ENCODE results near the gene NPEPL1.

The NPEPL1 gene

DNA sequence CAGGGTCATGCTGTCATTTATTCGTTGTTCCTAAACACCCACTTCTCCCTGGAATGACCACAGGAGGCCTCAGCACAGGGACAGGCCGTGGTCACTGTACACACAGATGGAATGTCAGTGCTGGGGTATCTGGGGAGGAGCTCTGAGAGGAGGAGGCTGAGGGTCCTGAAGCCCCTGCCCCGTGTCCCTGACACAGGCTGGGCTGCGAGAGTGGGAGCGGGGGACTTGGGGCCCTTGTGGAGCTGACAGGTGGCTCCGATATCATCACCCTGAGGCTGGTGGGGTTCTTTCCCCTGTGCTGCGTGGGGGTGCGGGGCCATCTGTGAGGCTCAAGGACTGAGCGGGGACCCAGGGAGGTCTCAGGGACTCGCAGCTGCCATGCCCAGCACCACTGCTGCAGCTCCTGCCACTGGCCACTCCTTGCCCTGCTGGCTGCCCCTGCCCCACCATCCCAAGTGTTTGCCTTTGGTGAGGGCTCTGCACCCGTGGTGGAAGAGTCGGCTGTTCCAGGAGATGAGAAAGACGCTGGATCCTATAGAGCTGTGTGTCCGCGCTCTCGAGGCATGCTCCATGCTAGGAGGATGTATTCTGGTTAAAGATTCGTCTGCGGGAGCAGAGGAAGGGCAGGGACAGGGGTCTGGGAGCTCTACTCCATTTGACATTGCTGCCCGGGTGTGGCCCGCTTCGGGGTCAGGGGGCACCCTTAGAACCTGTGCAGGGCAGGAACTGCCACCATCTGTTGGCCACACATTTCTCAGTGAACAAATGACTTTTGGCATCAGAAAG lies 18.9 kb downstream of the NPEPL1 start:
- no peak for DNase-seq (ENCODE audit: low read depth, low spot score)
- H3K27ac ChIP-seq, result no peak overlapping the region

DNA sequence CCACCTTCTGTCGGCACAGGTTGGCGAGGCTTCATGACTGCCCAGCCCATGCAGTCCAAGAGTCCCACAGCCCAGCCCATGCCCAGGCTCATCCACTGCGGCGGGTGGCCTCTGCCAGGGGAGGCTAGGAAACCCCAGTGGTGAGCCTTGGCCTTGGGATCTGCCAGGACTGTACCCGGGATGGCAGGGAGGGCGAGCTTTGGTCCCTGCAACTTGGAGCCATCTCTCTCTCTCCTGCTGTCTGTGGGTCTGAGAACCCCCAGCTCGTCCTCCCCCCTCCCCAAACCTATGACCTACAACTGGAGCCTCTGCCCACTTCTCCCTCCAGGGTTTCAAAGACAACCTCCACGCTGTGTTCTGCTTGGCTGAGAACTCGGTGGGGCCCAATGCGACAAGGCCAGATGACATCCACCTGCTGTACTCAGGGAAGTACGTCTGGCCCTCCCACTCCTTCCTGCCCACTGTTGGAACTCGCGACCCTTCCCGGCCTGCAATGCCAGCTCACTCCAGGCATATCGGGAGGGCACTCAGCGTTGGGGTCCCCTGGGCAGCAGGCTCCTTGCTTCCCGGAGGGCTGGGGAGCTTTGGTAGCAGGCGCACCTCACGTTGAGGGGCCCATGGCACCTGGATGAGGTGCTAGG lies 19.7 kb downstream of the NPEPL1 start:
- no peak overlapping the region for H3K27ac ChIP-seq
- DNase-seq (ENCODE audit: low read depth, low spot score), result no peak

GRCh38 chr20:58712806-58713731 lies 20.5 kb downstream of the NPEPL1 start:
- no peak overlapping the region for H3K27ac ChIP-seq
- no peak for DNase-seq (ENCODE audit: low read depth, low spot score)

GRCh38 chr20:58713801-58714339 lies 21.3 kb downstream of the NPEPL1 start:
- DNase-seq (ENCODE audit: low read depth, low spot score), result no peak
- no peak overlapping the region for H3K27ac ChIP-seq

- DNase-seq (ENCODE audit: low read depth, low spot score), result no peak
- H3K27ac ChIP-seq, result no peak overlapping the region
Observed at GRCh38 chr20:58714340-58714922, 21.8 kb downstream of the NPEPL1 start.

- no peak for DNase-seq (ENCODE audit: low read depth, low spot score)
- H3K27ac ChIP-seq, result no peak overlapping the region
Observed at GRCh38 chr20:58714923-58715351, 22.3 kb downstream of the NPEPL1 start.

DNA sequence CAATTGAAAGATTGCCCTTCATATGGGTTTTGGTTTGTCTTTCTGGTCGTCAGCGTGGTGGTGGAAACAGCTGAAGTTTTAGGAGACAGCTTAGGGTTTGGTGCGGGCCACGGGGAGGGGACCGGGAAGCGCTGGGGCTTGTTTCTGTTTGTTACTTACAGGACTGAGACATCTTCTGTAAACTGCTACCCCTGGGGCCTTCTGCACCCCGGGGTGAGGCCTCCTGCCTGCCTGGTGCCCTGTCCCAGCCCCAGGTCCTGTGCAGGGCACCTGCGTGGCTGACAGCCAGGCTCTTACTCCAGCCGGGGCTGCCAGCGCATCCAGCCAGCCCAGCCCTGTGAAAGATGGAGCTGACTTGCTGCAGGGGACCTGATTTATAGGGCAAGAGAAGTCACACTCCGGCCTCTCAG lies 22.8 kb downstream of the NPEPL1 start:
- DNase-seq (ENCODE audit: low read depth, low spot score), result no peak
- no peak overlapping the region for H3K27ac ChIP-seq

DNA sequence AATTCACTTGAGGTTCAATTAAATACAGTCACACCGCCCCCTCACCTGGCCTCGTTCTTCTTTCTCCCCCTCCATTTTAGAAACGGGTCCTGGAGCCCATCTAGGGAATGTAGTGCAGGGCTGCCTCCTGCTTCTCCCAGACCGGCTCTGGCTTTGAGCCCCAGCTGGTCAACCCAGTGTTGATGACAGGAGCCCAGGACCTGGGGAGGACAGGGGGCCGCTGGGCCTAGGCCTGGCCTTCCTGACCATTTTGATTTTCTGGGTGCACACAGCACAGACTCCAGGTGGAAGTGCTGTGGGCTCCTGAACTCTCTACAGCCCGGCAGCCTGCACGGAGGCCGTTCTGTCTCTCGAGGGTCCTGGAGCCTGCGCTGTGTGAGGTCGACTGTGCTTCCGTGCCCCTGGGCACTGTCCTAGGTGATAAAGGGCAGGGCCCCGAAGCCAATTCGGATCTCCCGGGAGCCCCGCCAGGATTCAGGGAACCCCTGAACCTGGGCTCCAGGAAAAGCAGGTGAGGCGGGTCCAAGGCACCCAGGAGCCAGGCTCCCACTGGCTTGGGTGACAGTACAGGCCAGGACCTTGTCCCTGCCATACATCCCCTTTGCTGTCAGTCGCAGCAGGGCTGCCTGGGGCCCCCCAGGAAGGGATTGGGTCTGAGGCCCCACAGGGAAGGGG lies 23.3 kb downstream of the NPEPL1 start:
- DNase-seq (ENCODE audit: low read depth, low spot score), result no peak
- no peak overlapping the region for H3K27ac ChIP-seq

DNA sequence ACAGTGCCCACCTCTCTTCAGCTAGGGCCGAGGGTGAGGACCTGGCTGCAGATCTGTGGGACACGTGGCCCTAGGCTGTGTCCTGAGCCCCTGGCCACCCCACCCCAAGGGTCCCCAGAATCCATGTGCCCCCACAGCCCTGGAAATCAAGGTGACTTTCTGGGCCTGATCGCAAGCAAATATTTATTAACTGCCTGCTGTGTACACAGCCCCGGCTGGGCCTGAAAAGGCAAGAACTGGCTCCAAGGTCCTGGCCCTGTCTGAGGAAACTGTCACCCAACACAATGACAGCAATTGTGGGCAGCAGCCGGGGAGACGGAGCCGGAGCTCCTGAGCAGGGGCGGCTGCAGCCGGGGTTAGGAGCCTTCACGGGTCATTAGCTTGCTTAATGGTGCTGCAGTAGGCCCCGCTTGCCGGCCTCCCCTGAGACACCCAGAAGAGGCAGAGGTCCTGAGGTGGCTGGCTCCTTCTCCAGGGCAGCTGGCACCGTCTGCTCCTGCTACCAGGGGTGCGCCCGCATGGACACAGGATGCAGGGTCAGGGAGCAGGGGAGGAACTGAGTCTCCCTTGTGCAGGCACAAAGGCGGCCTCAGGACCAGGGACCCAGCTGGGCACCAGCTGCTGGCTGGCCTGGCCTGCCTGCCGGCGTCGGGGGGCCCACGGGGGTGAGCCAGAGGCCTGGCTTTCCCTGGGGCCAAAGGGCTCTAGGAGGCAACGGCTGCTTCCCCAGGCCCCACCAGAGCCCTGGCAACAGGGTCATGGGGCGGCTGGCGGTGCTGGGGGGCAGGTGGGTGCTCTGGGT lies 24.1 kb downstream of the NPEPL1 start:
- no peak for DNase-seq (ENCODE audit: low read depth, low spot score)
- no peak overlapping the region for H3K27ac ChIP-seq

DNA sequence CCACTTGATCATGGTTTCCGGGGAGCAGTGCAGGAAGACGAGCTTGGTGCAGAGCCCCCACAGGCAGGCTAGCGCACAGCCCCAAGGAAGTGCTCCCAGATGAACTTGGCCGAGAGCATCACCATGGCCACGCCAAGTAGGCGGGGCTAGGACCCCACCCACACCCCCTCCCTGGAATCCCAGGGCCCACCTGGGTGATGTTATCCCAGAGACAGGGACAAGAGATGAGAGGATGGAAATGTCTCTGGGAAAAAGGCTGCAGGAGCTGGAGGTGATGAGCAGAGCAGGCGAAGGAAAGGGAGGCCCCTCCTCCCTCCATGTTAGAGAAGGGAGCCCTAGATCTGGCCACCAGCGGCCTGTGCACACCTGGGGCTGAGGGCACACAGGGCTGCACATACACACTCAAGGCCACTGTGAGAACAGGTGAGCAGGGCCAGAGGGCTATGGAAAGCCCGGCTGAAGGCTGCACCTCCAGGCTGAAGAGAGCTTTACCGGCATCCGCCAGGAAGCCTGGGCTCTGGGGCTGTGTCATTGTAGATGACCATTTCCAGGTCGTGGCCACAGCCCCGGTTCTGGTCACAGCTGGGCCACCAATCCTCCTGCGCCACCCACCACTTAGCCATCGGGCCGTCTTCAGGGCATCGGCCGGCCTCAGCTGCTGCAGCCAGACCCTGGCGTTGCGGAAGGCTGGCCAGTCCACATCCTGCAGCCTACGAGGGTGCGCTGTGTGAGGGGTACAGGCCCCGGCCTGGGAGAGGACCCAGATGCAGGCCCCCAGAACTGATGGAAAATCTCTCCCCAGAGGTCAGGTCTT lies 24.9 kb downstream of the NPEPL1 start:
- no peak for DNase-seq (ENCODE audit: low read depth, low spot score)
- no peak overlapping the region for H3K27ac ChIP-seq

DNA sequence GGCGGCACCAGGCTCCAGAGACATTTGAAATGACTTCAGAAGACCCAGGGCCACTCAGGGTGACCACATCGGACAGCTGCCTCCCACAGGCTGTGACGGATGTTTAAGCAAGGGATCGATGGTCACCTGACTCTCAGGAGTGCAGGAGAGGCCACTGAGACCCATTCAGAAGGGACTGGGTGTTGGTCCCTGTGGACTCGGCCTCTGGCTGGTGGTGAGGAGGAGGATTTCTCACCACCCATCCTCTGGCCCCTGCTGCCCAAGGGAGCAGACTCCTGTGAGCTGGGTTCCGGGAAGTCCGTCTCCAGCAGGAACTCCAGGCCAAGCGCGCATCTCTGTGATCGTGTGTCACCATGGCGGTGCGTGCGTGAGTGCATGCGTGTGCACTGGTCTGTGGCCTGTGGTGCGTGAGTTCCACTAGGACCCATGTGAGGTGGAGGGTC lies 25.5 kb downstream of the NPEPL1 start:
- no peak overlapping the region for H3K27ac ChIP-seq
- DNase-seq (ENCODE audit: low read depth, low spot score), result no peak

GRCh38 chr20:58718729-58719128 lies 26.1 kb downstream of the NPEPL1 start:
- no peak overlapping the region for H3K27ac ChIP-seq
- DNase-seq (ENCODE audit: low read depth, low spot score), result no peak

DNA sequence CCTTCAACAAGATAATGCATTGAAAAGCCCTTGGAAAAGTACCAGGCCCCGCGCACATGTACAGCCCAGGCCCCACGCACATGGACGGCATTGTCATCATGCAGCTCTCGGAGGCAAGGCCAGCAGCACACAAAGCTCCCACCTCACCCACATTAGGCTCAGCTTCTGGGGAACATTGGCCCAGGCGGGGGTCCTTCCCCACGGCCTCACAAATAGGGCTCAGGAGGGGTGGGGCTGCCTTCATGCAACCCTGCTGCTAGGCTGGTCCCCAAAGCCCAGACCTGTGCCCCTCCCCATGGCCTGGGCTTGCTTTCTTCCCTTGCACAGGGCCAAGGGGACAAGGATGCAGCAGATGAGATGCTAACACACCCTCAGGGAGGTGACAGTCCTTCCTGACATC lies 26.7 kb downstream of the NPEPL1 start:
- DNase-seq (ENCODE audit: low read depth, low spot score), result no peak
- H3K27ac ChIP-seq, result no peak overlapping the region

DNA sequence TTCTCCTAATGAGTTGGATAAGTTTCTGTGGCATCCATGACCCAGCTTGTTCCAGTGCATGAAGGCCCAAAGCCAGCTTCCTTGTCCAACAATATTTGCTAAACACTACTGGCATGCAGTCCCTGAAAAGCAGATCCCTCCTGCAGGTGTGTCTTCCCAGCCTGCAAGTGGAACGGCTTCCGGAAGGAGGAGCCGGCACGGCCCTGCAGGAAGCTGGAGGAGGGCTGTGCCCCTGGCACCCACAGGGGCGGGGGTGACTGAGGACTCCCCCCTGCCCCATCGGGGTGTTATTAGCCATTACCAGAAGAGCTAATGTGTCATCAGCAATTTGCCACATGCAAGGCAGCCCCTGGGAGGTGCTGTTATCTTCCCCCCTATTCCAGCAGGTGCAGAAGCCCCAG lies 27.4 kb downstream of the NPEPL1 start:
- H3K27ac ChIP-seq, result no peak overlapping the region
- no peak for DNase-seq (ENCODE audit: low read depth, low spot score)

DNA sequence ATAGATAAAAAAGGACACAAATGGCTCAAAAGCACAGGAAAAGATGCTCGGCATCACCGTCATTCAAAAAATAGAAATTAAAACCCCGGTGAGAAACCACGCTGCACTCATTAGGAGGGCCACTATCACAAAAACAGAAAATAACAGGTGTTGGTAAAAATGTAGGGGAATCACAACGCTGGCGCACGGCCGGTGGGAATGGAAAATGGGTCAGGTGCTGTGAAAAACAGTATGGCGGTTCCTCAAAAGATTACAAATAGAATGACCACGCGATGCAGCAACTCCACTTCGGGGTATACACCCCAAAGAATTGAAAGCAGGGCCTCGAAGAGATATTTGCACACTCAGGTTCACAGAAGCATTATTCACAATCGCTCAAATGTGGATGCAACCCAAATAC lies 28.3 kb downstream of the NPEPL1 start:
- no peak overlapping the region for H3K27ac ChIP-seq
- DNase-seq (ENCODE audit: low read depth, low spot score), result no peak

GRCh38 chr20:58721951-58722778 lies 29.6 kb downstream of the NPEPL1 start:
- no peak for DNase-seq (ENCODE audit: low read depth, low spot score)
- no peak overlapping the region for H3K27ac ChIP-seq
